NAMALWA (cell line): Measurements from ENCODE around the gene CHD5.

Experiments
- DNase-seq: peaks from one replicate; pipeline ENCODE4 v3.0.0-alpha.2; 2015; ENCODE audit warnings: low spot score

Gene CHD5

DNA sequence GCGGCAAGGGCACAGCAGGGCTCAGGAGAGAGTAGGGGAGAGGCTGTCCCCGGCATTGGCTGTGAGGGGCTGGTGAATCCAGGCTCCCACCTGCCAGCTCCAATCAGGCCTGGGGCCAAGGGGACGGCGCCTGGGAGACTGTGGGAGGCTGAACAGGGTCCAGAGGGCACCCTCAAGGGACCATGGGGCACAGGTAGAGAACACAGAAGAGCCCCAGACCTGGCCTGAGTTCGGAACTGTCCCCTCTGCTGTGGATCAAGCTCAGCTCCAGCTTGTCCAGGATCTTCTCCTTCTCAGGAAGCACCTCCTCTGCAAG is 67.5 kb downstream of the CHD5 start:
- DNase-seq: no peak

DNA sequence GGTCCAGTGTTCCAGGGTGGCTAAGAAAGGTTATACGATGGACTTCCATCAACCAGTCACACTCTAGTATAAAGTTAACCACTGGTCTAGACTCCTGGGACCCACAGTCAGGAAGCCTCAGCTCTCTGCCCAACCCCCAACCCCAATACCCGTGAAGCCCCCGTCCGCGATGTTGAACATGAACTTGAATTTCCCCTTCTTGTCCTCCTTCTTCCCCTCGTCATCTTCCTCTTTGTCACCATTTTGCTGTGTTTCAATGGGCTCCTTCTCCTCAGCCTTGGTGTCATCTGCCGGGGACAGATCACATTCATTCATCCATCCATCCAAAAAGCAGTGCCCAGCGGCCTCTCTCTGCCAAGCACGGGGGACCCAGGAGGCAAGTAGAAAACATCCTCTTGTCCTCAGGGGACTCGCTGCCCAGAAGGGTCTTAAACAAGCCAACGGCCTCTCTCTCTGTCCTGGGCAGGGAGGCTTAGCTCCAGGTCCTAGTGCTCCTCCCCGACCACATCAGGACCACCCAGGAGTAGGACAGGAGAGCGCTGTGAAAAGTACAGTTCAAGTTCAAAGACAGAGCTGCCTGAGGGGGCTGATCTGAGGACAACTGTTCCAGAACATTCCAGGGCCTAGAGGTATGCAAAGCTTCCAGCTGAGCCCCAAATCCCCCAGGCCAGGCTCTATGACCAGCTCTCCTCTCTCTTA is 68.0 kb downstream of the CHD5 start:
- no peak for DNase-seq

DNA sequence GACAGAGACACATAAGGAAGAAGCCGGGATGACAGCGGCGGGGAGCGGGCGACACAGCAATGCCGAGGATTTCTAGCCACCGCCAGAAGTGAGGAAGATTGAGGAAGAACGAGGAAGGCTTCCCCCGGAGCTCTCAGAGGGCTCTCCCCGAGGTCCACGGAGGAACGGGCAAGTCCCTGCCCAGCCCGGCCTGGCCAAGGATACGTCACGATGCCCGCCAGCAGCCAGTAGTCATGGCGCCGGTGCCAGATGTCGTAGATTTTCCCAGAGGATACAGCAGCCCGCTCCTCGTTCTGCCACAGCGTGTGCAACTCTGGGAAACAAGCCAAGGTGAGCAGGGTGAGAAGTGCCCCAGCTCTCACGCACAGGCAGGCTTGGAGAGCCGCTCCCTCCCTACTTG is 68.5 kb downstream of the CHD5 start:
- DNase-seq: no peak

DNA sequence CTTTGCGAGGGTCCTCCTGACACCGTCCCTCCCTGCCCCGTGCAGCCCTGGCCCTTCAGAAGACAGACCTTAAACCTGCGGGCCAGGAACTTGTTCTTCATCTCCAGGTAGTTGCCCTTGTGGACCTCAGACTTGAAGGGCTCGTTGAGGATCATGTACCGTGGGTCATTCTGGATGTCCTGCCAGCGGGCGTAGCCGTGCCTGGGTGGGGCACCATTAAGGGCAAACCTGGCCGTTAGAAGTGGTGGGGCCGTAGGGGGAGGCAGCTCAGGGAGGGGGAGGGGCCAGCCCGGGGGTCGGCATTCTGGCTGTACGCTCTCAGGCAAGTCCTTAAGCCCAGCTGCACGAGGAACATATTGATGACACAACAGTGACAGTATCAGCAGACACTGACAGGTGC is 69.8 kb downstream of the CHD5 start:
- no peak for DNase-seq

DNA sequence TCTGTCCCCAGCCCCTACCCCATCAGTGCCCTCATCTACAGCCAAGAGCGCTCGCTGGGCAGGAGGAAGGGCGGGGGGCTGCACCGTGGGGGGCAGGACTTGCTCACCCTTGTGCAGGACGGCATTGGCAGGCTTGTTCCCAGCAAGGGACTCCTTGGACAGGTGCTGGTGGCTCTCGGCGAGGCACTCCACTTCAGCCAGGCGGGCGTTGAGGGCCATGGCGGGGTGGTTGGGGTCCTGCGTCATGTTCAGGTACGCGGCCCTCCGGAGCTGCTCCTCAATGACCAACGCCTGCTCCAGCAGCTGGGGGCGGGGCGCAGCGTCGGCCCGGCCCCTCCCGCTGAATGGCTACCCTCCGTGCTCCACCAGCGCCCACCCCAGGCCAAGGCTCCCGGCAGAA is 70.4 kb downstream of the CHD5 start:
- no peak for DNase-seq

DNA sequence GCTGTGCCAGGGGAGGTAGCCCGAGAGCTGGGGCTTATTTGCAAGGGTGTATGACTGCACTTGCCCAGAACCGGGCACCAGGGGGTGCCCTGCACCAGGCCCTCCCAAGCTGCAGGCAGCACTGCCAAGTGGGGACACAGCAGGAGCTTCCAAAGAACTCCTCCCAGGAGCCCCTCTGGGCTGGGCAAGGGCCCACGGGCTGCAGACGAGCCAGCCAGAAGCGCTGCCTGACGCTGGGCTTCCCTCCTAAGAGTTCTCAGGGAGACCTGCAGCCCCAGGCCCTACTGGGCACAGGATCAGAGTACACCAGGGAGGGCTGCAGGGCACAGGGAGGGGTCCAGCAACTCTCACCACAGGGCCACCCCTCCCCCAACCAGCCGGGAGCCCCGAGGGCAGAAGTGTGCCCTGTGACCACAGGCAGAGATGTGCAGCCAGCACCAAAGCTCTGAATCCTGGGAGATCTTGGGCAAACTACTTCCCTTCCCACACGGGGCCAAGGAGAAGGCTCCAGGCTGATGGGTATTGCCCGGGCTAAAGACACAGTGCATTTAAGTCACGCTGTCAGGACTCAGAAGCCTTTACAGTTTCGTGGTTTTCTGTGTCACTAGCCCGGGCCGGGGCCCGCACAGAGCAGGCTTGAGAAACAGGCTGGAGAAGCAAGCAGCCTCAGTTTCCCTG is 71.0 kb downstream of the CHD5 start:
- DNase-seq: peak; percentile 81

DNA sequence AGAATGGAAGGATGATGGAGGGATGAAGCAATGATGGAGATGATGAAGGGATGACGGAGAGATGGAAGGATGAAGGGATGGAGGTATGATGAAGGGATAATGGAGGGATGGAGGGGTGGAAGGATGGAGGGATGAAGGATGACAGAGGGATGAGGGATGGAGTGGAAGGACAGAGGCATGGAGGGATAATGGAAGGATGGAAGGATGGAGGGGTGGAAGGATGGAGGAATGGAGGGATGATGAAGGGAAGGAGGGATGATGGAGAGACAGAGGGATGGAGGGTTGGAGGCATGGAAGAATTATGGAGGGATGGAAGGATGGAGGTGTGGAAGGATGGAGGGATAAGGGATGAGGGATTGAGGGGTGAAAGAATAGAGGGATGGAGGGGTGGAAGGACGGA is 71.6 kb downstream of the CHD5 start:
- DNase-seq: no peak

DNA sequence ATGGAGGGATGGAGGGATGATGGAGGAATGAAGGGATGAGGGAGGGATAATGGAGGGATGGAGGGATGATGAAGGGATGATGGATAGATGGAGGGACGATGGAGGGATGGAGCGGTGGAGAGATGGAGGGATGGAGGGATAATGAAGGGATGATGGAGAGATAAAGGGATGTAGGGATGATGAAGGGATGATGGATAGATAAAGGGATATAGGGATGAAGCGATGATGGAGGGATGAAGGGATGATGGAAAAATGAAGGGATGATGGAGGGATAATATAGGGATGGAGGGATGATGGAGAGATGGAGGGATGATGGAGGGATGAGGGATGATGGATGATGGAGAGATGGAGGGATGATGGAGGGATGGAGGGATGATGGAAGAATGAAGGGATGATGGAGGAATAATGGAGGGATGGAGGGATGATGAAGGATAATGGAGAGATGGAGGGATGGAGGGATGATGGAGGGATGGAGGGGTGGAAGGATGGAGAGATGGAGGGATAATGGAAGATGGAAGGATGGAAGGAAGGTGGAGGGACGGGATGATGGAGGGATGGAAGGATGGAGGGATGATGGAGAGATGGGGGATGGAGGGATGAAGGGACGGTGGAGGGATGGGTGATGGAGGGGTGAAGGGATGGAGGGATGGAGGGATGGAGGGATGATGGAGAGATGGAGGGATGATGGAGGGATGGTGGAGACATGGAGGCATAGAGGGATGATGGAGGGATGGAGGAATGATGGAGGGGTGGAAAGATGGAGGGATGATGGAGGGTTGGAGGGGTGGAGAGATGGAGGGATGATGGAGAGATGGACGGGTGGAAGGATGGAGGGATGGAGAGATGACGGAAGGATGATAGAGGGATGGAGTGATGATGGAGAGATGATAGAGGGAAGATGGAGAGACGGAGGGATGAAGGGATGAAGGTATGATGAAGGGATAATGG is 72.4 kb downstream of the CHD5 start:
- DNase-seq: no peak

DNA sequence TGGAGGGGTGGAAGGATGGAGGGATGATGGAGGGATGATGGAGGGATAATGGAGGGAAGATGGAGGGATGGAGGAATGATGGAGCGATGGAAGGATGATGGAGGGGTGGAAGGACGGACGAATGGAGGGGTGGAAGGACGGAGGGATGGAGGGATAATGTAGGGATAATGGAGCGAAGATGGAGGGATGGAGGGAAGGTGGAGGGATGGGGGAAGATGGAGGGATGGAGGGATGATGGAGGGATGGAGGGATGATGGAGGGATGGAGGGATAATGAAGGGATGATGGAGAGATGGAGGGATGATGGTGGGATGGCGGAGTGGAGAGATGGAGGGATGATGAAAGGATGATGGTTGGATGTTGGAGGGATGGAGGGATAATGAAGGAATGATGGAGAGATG is 73.1 kb downstream of the CHD5 start:
- DNase-seq: no peak

DNA sequence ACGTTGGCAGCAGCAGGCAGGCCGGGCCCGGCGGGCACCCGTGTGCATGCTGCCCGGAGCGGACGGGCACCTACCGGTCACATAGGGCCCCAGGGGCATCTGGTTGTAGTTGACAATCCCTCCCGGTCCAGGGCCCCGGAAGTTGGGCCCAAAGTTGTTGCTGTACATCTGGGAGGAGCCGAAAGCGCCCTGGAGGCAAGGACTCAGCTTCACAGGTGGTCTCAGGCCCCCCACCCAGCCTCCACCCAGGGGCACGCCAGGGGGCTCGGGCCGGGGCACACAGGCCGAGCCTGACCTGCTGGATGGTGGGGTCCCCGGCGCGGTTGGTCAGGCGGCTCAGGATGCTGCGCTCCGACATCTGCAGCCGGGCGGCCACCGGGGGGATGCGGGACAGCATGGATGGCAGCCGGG is 73.8 kb downstream of the CHD5 start:
- DNase-seq: no peak

DNA sequence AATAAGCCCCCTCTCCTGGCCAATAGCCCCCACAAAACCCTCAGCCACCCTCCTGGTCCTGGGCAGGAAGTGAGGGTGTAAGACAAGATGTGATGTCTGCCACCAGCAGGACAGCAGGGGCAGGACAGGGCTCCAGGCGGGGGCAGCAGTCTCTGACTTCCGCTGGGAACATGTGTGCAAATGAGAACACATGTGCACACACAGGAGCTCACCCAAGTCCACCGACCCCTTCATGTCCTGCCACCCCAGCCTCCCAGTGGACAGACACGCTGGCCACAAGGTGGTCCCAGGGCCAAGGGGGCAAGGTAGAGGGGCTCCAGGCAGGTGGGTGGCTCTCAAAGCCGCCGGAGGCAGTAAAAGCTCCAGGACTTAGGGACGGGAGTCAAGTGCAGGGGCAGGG is 74.4 kb downstream of the CHD5 start:
- DNase-seq: peak; percentile 49

DNA sequence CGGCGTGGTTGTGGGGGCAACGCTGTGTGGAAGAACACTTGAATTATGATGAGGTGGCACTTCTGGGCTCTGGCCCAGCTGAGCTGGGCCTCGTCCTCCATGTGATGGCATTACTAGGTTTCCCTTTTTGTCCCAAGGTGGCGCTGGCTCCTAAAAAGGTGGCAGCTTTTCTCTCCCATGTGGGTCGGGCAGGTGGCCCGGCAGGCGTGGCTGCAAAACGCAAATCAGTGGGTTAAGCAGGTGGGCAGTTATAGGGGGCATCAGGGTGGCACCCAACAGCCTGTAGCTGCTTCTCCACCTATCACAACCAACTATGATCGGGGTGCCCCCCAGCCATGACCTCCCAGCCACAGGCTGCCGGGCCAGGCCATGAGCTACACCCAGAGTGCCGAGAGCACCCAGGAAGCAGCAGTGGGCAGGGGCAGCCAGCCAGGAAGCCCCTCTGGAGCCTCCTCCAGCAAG is 74.9 kb downstream of the CHD5 start:
- peak; percentile 58 for DNase-seq

DNA sequence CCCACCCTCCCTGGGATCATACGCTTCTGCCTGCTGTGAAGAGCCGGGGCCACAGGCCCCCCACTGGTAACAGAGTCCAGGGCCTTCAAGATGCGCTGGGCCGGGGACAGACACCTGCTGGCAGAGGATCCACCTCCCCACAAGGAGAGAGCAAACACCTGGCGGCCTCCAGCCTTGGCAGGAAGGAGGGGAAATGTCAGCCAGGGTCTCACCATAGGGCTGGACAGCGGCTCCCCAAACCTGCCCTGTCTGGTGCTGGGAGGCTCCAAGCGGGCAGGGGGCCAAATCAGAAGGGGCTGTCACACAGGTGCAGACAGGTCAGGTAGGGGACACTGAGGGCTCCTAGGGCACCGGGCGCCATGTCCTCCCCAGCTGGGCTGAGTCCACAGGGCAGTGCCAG is 75.5 kb downstream of the CHD5 start:
- no peak for DNase-seq

DNA sequence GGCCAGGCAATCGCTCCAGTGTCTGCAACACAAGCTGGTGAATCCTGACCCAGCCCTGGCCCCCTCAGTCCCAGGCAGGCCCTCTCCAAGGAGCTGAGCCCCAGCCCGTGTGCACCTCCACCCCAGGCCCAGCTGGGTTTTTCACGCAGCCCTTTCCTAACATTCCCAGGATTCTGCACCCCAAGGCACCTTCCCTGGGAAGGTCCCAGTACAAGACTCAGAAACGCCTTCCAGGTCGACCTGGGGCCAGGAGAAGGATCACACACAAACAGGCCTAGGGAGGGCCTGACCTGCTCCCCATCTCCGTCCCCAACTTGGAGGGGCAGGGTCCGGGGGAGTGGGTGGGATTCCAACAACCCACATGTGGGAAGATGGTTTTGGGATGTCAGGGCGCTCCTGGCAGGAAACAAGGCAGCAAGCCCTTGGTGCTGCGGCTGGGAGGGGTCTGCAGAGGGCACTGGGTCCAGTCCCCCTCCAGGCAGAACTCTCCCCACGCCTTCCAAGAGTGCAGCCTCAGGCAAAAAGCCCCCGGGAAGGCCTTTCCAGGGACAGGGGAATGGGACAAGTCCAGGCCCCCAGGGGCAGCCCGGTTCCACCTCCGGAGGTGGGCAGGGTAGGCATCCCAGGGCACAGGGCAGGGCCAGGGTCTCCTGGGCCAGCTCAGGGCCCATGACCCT is 76.1 kb downstream of the CHD5 start:
- DNase-seq: no peak

DNA sequence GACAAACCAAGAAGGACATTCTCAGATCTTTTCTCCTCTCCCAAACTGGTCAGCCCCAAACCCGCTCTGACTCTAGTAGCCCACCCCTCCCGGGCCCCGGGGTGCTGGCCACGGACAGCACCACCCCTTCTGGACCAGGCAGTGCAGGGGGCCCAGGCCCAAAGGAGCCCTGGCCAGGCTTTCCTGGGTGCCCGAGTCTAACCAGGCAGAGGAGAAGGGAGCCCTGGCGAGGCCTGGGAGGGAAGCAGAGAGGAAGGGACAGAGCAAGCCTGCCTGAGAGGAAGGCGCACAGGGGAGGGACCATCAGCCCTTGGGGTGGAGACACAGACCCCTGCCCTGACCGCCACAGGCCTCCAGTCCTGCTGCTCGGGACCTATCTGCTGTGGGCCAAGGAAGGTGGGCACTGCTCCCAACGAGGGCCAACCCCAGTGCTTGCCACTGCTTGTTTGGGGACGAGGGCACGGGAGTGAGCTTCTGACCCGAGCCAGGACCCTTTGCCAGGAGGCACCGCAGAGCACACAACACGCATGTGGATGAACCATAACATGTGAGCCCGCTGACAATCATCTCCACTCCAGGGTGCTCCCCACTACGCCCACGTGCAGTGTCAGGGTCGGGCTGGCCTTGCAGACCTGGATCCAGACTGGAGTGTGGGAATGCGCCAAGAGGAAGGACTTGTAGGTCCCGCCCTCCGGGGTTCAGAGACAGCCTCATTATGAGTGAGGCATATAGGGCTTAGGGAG is 76.8 kb downstream of the CHD5 start:
- no peak for DNase-seq

DNA sequence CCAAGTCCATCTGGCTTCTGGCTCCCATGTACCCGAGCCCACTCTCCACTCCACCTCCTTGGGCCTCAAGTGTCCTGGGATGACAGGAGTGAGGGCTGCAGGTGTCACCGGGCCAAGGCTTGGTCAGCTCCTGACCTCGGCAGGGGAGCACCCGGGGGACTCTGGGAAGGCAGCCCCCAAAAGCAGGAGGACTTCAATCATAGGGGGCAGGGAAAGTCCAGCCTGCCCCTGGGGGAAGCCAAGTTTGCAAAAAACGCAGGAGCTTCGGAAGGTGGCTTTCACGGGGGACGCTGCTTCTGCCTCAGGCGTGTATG is 77.6 kb downstream of the CHD5 start:
- DNase-seq: no peak

DNA sequence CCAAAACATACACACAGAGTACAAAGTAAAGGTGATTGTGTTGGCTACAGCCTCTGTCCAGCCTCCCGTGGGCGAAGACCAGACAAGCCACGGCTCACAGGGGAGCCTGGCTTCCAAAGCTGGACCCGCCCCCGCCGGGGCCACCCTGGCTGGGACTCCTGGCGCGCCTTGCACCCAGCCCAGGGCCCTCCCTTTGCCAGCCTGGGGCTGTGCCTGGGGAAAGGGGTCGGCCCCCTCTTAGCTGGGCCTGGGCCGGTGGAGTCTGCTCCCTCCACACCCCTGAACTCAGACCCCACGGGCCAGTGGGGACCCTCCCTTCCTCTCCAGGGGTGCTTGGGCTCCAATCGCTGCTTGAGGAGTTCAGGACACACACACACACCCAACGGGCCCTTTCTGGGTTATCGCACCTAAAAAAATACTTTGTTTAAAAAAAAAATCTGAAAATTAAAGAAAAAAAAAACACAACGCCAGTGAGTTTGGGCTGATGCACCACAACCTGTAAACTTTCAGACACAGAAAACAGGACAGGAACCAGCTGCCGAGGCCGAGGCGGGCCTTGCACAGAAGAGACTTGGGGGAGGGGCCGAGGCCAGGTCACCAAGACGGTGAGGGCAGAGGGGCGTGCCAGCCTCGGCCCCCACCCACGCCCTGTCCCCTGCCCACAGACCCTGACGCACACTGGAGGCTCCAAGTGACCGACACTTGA is 78.1 kb downstream of the CHD5 start:
- no peak for DNase-seq

DNA sequence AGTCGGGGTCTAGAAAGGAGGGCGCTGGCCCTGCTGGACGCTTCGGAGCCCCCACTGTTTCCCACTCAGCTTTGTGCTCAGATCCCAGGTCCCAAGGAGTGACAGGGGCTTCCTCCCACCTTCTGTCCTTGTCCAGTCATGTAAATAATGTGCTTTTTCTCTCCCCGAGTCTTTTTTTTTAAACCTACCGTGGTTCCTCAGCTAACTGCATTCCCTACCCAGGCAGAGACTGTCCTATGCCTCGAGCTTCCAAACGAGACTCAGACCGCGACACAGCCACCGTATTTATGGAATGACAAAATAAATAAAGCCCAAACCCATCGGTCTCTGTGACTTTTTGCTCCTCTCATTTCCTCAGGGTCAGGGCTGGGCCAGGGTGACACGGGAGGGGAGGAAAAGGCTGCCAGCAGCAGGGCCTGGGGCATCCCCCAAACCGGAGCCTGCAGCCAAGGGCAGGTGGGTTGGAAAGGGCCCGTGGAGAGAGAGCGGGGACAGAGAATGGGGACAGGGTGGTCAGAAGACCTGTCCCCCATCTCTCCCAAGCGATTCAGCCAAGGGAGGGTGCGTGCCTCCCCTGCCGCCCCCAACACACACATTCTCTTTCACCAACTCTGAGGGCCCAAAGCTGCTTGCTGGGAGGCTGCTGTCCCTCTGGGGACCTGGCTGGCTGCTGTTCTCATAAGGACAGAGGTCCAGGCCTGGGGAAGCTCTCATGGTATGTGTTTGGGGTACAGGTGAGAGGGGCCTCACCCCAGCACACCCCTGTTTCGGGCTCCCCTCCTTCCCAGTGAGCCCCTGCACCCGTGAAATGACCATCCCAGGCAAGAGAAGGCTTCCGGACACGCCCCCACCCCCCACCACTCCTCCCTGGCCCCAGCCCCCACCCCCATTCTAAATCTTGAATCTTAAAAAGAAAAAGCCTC is 79.0 kb downstream of the CHD5 start:
- DNase-seq: no peak

DNA sequence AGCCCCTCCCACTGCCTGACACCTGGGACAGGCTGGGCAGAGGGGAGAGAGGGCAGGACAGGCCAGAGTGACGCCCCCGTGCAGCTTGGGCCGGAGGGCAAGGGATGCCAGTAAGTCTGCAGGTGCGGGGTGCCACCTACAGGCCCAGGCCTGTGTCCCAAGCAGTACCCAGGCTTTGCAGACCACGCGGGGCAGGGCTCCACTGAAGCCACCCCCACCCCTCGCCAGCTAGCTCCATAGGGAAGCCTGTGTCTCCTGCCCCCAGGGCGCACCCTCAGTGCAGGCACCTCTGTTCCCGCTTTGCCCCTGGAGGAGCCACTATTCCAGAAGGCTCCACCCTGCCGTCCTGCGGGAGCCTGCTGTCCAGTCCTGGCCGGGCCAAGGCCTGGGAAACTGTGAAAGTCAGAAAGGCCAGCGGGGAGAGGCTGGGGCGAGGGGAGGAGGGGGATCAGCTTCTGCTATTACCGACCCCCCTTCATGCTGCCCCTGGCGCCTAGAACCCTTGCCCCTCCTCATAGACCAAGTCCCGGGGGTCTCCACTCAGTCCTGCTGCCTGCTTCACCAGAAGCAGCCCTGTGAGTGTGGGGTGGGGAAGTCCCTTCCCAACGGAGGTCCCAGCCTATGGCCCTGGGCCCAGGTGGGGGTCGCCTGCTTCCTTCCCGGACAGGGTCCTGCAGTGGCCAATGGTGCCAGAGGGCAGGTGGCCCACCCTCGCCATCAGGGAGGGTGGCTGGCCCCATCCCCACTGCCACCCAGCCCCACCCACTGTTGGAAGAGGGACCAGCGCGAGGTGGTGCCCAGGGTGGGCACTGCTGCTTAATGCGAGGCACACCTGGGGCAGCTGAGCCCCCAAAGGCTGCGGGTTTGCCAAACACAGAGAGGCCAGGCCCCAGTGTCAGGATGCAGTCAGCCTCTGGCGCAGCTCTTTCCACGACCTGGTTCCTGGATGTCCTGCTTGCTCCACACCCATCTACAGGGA is 80.0 kb downstream of the CHD5 start:
- no peak for DNase-seq
